OCI-LY3 (cell line): ENCODE results near the gene RBMS3.

Experiments
- H2AFZ ChIP-seq: fragments of 200-600, 300-600 bp; shearing (Covaris generic); 2 replicates; pipeline ENCODE4 v1.6.0; 2014; ENCODE audit warnings: antibody characterized with exemption, low read depth, low read length
- H3K27ac ChIP-seq: fragments of 200-600, 300-600 bp; sonication (generic); 2 replicates; pipeline ENCODE4 v1.5.1; 2014; ENCODE audit warnings: mild to moderate bottlenecking, low read length, moderate library complexity, mixed read lengths
- H3K27me3 ChIP-seq: fragments of 200-600, 300-600 bp; sonication (generic); 2 replicates; pipeline ENCODE4 v1.6.1; 2014; ENCODE audit warnings: low read depth, low read length, mixed read lengths
- H3K36me3 ChIP-seq: fragments of 200-600, 300-600 bp; sonication (generic); replicated peaks from 2 replicates; pipeline ENCODE3; 2014; ENCODE audit warnings: low read depth, low read length, mixed read lengths
- H3K4me1 ChIP-seq: fragments of 300-600, 200-600 bp; sonication (generic); 2 replicates; pipeline ENCODE4 v1.6.1; 2014; ENCODE audit warnings: low read length, mixed read lengths
- H3K4me2 ChIP-seq: fragments of 200-600, 300-600 bp; sonication (generic); 2 replicates; pipeline ENCODE4 v1.6.1; 2014; ENCODE audit warnings: low read length, mixed read lengths
- H3K4me3 ChIP-seq: fragments of 300-600, 200-600 bp; sonication (generic); 2 replicates; pipeline ENCODE4 v1.5.1; 2014; ENCODE audit warnings: antibody characterized with exemption, mild to moderate bottlenecking, low read length, moderate library complexity
- H3K79me2 ChIP-seq: fragments of 300-600, 200-600 bp; shearing (Covaris generic); 2 replicates; pipeline ENCODE4 v1.6.1; 2014; ENCODE audit warnings: mild to moderate bottlenecking, low read length, mixed read lengths
- H3K9ac ChIP-seq: fragments of 300-600, 200-600 bp; shearing (Covaris generic); 2 replicates; pipeline ENCODE4 v1.6.0; 2014; ENCODE audit warnings: mild to moderate bottlenecking, low read length, moderate library complexity
- H3K9me3 ChIP-seq: fragments of 200-600, 300-600 bp; shearing (Covaris generic); 2 replicates; pipeline ENCODE4 v1.6.1; 2014; ENCODE audit warnings: low read length, mixed read lengths; ENCODE audit not compliant: insufficient read depth
- H4K20me1 ChIP-seq: fragments of 200-600, 300-600 bp; sonication (generic); 2 replicates; pipeline ENCODE4 v1.6.1; 2016; ENCODE audit warnings: low read length, mixed read lengths; ENCODE audit not compliant: insufficient read depth
- CTCF ChIP-seq: fragments of 200-600, 300-600 bp; sonication (generic); IDR thresholded peaks from 2 replicates; pipeline ENCODE4 v1.5.1; 2014; ENCODE audit warnings: antibody characterized with exemption, low read length, low read depth
- EZH2phosphoT487 ChIP-seq: fragments of 200-600 bp; shearing (Covaris generic); IDR thresholded peaks from 2 replicates; pipeline ENCODE4 v1.6.1; 2018; ENCODE audit warnings: antibody characterized with exemption, mixed run types, low read depth

RBMS3 gene

GRCh38 chr3:29347412-29347811 is 66.5 kb downstream of the RBMS3 start:
- no peaks in the 10 kb centered on the region for H3K4me1 ChIP-seq
- H3K9me3 ChIP-seq: no peaks in the 10 kb centered on the region
- no peaks in the 10 kb centered on the region for H4K20me1 ChIP-seq
- H2AFZ ChIP-seq: no peak overlapping the region
- 0 out of 2 replicates have a peak, but pooled peaks cover 3% of the 10 kb centered on the region for H3K27me3 ChIP-seq
- no peak for TF ChIP-seq CTCF
- no peak for TF ChIP-seq EZH2phosphoT487
- H3K9ac ChIP-seq: no peak overlapping the region
- no peaks in the 10 kb centered on the region for H3K36me3 ChIP-seq
- no peak overlapping the region for H3K27ac ChIP-seq
- no peak overlapping the region for H3K4me2 ChIP-seq
- no peak overlapping the region for H3K4me3 ChIP-seq
- H3K79me2 ChIP-seq: no peaks in the 10 kb centered on the region

GRCh38 chr3:29348316-29348715 is 67.4 kb downstream of the RBMS3 start:
- Histone ChIP-seq H3K36me3 (no peaks in the 10 kb centered on the region), H3K4me3 (no peak overlapping the region), H3K4me1 (no peaks in the 10 kb centered on the region), H3K9ac (no peak overlapping the region), H4K20me1 (no peaks in the 10 kb centered on the region), H3K4me2 (no peak overlapping the region), H3K27me3 (0 out of 2 replicates have a peak, but pooled peaks cover 3% of the 10 kb centered on the region), H2AFZ (0 out of 2 replicates have a peak overlapping the region, but pooled peaks have one; percentile 31), H3K9me3 (no peaks in the 10 kb centered on the region), H3K79me2 (no peaks in the 10 kb centered on the region), H3K27ac (no peak overlapping the region)
- no peak for TF ChIP-seq EZH2phosphoT487

GRCh38 chr3:29349049-29349448 is 68.2 kb downstream of the RBMS3 start:
- Histone ChIP-seq H3K79me2 (no peaks in the 10 kb centered on the region), H3K9ac (no peak overlapping the region), H3K4me1 (no peaks in the 10 kb centered on the region), H3K4me3 (no peak overlapping the region), H3K9me3 (no peaks in the 10 kb centered on the region), H3K4me2 (no peak overlapping the region), H3K36me3 (no peaks in the 10 kb centered on the region), H4K20me1 (no peaks in the 10 kb centered on the region), H3K27me3 (0 out of 2 replicates have a peak, but pooled peaks cover 3% of the 10 kb centered on the region), H2AFZ (peak overlapping the region; percentile 31), H3K27ac (no peak overlapping the region)
- TF ChIP-seq EZH2phosphoT487 (no peak), CTCF (no peak)

GRCh38 chr3:29353807-29354206 is 72.9 kb downstream of the RBMS3 start:
- Histone ChIP-seq H2AFZ (no peak overlapping the region), H3K4me2 (no peak overlapping the region), H3K79me2 (no peaks in the 10 kb centered on the region), H4K20me1 (no peaks in the 10 kb centered on the region), H3K27ac (no peak overlapping the region), H3K4me3 (no peak overlapping the region), H3K36me3 (no peaks in the 10 kb centered on the region), H3K4me1 (no peaks in the 10 kb centered on the region), H3K9me3 (no peaks in the 10 kb centered on the region), H3K9ac (no peak overlapping the region), H3K27me3 (no peaks in the 10 kb centered on the region)
- TF ChIP-seq EZH2phosphoT487: no peak
- TF ChIP-seq CTCF: no peak

- Histone ChIP-seq H2AFZ (no peak overlapping the region), H3K36me3 (no peaks in the 10 kb centered on the region), H3K79me2 (no peaks in the 10 kb centered on the region)
Observed at GRCh38 chr3:29354894-29355293, 74.0 kb downstream of the RBMS3 start.

More at GRCh38 chr3:29354894-29355293, 74.0 kb downstream of the RBMS3 start:
- Histone ChIP-seq H4K20me1 (no peaks in the 10 kb centered on the region), H3K27ac (no peak overlapping the region), H3K4me3 (no peak overlapping the region), H3K9me3 (no peaks in the 10 kb centered on the region), H3K27me3 (no peaks in the 10 kb centered on the region), H3K4me2 (no peak overlapping the region), H3K9ac (no peak overlapping the region), H3K4me1 (no peaks in the 10 kb centered on the region)
- TF ChIP-seq CTCF (no peak), EZH2phosphoT487 (no peak)
